HEK293 (cell line): ENCODE data around the gene SOCS6.

Source experiments
- CTCF ChIA-PET: fragments of 350-600 bp; formaldehyde crosslinking; extraction: SDS; loops from one replicate; lab custom pipeline; 2021; ENCODE audit warnings: antibody characterized with exemption; lab: Yijun Ruan, JAX
- POLR2A ChIA-PET: fragments of 300-600 bp; formaldehyde crosslinking; extraction: SDS; loops from one replicate; lab custom pipeline; 2020; ENCODE audit warnings: antibody characterized with exemption, inconsistent platforms; lab: Yijun Ruan, JAX
- H3K27ac ChIP-seq: fragments of 200-500 bp; sonication (Bioruptor generic); 2 replicates; pipeline ENCODE4 v1.5.1; 2014; ENCODE audit warnings: low read depth, low read length, control low read depth, inconsistent platforms; ENCODE audit errors: extremely low read depth
- H3K36me3 ChIP-seq, 2 experiments: fragments of 200-500 bp in 1 of 2; sonication (Bioruptor generic) in 1 of 2; 1 replicate in 1 of 2; 2 replicates in 1 of 2; pipeline ENCODE4 v1.5.1; 2014 to 2017; ENCODE audit warnings: inconsistent platforms in 2 of 2, low read length in 2 of 2; ENCODE audit not compliant: control insufficient read depth in 2 of 2, insufficient read depth in 1 of 2
- H3K4me1 ChIP-seq: fragments of 200-500 bp; sonication (Bioruptor generic); 2 replicates; pipeline ENCODE4 v1.5.1; 2014; ENCODE audit warnings: mild to moderate bottlenecking, low read length, inconsistent platforms; ENCODE audit not compliant: control insufficient read depth, insufficient read depth
- H3K4me3 ChIP-seq: 2 replicates; pipeline ENCODE4 v1.5.1; 2011; ENCODE audit warnings: low read depth, mild to moderate bottlenecking, control low read depth, low read length, moderate library complexity
- H3K9me3 ChIP-seq: fragments of 200-500 bp; sonication (Bioruptor generic); 2 replicates; pipeline ENCODE4 v1.5.1; 2014; ENCODE audit warnings: low read depth, low read length, inconsistent platforms; ENCODE audit not compliant: control insufficient read depth, insufficient read depth
- GLIS1 ChIP-seq: fragments of 450-650 bp; formaldehyde crosslinking; IDR thresholded peaks from 2 replicates; pipeline ENCODE4 v1.5.1; 2016; ENCODE audit warnings: missing biosample characterization, missing genetic modification characterization
- HOXA7 ChIP-seq: sonication (generic); formaldehyde crosslinking; IDR thresholded peaks from 2 replicates; pipeline ENCODE4 v1.8.1; 2022; ENCODE audit warnings: missing genetic modification reagents, borderline replicate concordance
- KLF16 ChIP-seq: fragments of 450-650 bp; formaldehyde crosslinking; IDR thresholded peaks from 2 replicates; pipeline ENCODE4 v1.5.1; 2017; ENCODE audit warnings: missing biosample characterization, missing genetic modification characterization
- KLF8 ChIP-seq: fragments of 450-650 bp; formaldehyde crosslinking; IDR thresholded peaks from 2 replicates; pipeline ENCODE4 v1.5.1; 2016; ENCODE audit warnings: missing biosample characterization, missing genetic modification characterization
- OSR2 ChIP-seq: fragments of 450-650 bp; formaldehyde crosslinking; IDR thresholded peaks from 2 replicates; pipeline ENCODE4 v1.5.1; 2016; ENCODE audit warnings: missing biosample characterization, missing genetic modification characterization
- REPIN1 ChIP-seq: fragments of 450-650 bp; formaldehyde crosslinking; IDR thresholded peaks from 2 replicates; pipeline ENCODE4 v1.5.1; 2017; ENCODE audit warnings: missing biosample characterization, missing genetic modification characterization, low read depth
- ZNF138 ChIP-seq: fragments of 450-650 bp; formaldehyde crosslinking; IDR thresholded peaks from 2 replicates; pipeline ENCODE4 v1.5.1; 2016; ENCODE audit warnings: missing biosample characterization, missing genetic modification characterization, borderline replicate concordance
- ZNF350 ChIP-seq: fragments of 450-650 bp; formaldehyde crosslinking; IDR thresholded peaks from 2 replicates; pipeline ENCODE4 v1.5.0; 2017; ENCODE audit warnings: missing biosample characterization, mild to moderate bottlenecking, missing genetic modification characterization
- ZNF362 ChIP-seq: fragments of 450-650 bp; formaldehyde crosslinking; IDR thresholded peaks from 2 replicates; pipeline ENCODE4 v1.5.1; 2016; ENCODE audit warnings: missing biosample characterization, missing genetic modification characterization
- ZNF423 ChIP-seq: fragments of 450-650 bp; formaldehyde crosslinking; IDR thresholded peaks from 2 replicates; pipeline ENCODE4 v1.5.1; 2016; ENCODE audit warnings: missing biosample characterization, missing genetic modification characterization
- ZNF449 ChIP-seq: fragments of 450-650 bp; formaldehyde crosslinking; IDR thresholded peaks from 2 replicates; pipeline ENCODE4 v1.5.1; 2017; ENCODE audit warnings: missing biosample characterization, mild to moderate bottlenecking, missing genetic modification characterization, moderate library complexity
- ZNF501 ChIP-seq: fragments of 450-650 bp; formaldehyde crosslinking; IDR thresholded peaks from 2 replicates; pipeline ENCODE4 v1.5.1; 2016; ENCODE audit warnings: missing biosample characterization, missing genetic modification characterization
- ZNF548 ChIP-seq: fragments of 450-650 bp; formaldehyde crosslinking; IDR thresholded peaks from 2 replicates; pipeline ENCODE4 v1.5.1; 2016; ENCODE audit warnings: missing biosample characterization, missing genetic modification characterization
- ZNF596 ChIP-seq: fragments of 450-650 bp; IDR thresholded peaks from 2 replicates; pipeline ENCODE4 v1.5.0; 2018; ENCODE audit warnings: missing biosample characterization, mild to moderate bottlenecking, missing genetic modification characterization, moderate library complexity
- ZNF660 ChIP-seq: fragments of 450-650 bp; IDR thresholded peaks from 2 replicates; pipeline ENCODE4 v1.5.1; 2018; ENCODE audit warnings: missing biosample characterization, mild to moderate bottlenecking, missing genetic modification characterization
- ZNF791 ChIP-seq: fragments of 450-650 bp; formaldehyde crosslinking; IDR thresholded peaks from 2 replicates; pipeline ENCODE4 v1.5.1; 2016; ENCODE audit warnings: missing biosample characterization, missing genetic modification characterization
- ZSCAN30 ChIP-seq: fragments of 450-650 bp; IDR thresholded peaks from 2 replicates; pipeline ENCODE4 v1.5.1; 2018; ENCODE audit warnings: missing biosample characterization, mild to moderate bottlenecking, missing genetic modification characterization, moderate library complexity
- ZSCAN5A ChIP-seq: fragments of 450-650 bp; formaldehyde crosslinking; IDR thresholded peaks from 2 replicates; pipeline ENCODE4 v1.5.1; 2016; ENCODE audit warnings: missing biosample characterization, missing genetic modification characterization

The SOCS6 gene

GRCh38 chr18:70276416-70277191 lies 12.2 kb upstream of the SOCS6 start:
- no peak overlapping the region for H3K4me3 ChIP-seq
- no peak for TF ChIP-seq ZSCAN5A (tag by site-specific recombination)
- no peak for TF ChIP-seq ZNF362 (tag by site-specific recombination)
- TF ChIP-seq ZNF449 (tag by site-specific recombination), result no peak
- no peak for TF ChIP-seq HOXA7 (CRISPR knock-in tag)
- TF ChIP-seq ZNF138, result no peak
- TF ChIP-seq OSR2, result no peak
- no peak for TF ChIP-seq KLF16
- TF ChIP-seq, all 188 proteins: peak for 0
- Histone ChIP-seq H3K9me3 (no peaks in the 10 kb centered on the region), H3K36me3 (no peaks in the 10 kb centered on the region), H3K27ac (no peak overlapping the region), H3K4me1 (no peaks in the 10 kb centered on the region)
- POLR2A ChIA-PET, result interaction anchor here (0.7 kb wide), 1 partner anchor 46 kb away, joined by 7 read pairs; no protein-coding TSS in a partner anchor
- CTCF ChIA-PET, result no interaction called here

GRCh38 chr18:70279470-70279869 lies 9.4 kb upstream of the SOCS6 start:
- no peak overlapping the region for H3K4me3 ChIP-seq
- no peaks in the 10 kb centered on the region for H3K36me3 ChIP-seq
- TF ChIP-seq KLF8 (tag by site-specific recombination) (no peak), ZNF423 (tag by site-specific recombination) (no peak), ZNF660 (tag by site-specific recombination) (peak; percentile 95), HOXA7 (CRISPR knock-in tag) (no peak), ZNF791 (no peak), ZSCAN30 (tag by site-specific recombination) (no peak), ZNF501 (tag by site-specific recombination) (no peak)
- H3K27ac ChIP-seq, result no peak overlapping the region
- ChIA-PET CTCF (no interaction called here), POLR2A (no interaction called here)
- no peaks in the 10 kb centered on the region for H3K9me3 ChIP-seq
- H3K4me1 ChIP-seq, result no peaks in the 10 kb centered on the region

- Histone ChIP-seq H3K36me3 (no peaks in the 10 kb centered on the region), H3K4me1 (no peaks in the 10 kb centered on the region), H3K27ac (no peak overlapping the region), H3K4me3 (no peak overlapping the region), H3K9me3 (no peaks in the 10 kb centered on the region)
- CTCF ChIA-PET, result no interaction called here
- TF ChIP-seq GLIS1 (tag by site-specific recombination) (0 out of 2 replicates have a peak, but pooled peaks have one; percentile 13), ZNF596 (no peak), REPIN1 (tag by site-specific recombination) (no peak), ZNF548 (tag by site-specific recombination) (no peak), ZNF350 (tag by site-specific recombination) (peak; percentile 92)
- POLR2A ChIA-PET, result no interaction called here
These were observed 8.6 kb upstream of the SOCS6 start for GRCh38 chr18:70280007-70280925.
